Measurements from ENCODE around the gene DCDC1. TPM values are rescaled to one million over a fixed set of nuclear protein-coding genes. Genes with fewer than 3 reads are reported as not detected.

Gene DCDC1
- total RNA-seq, 1 experiment from 2014 or later = 1.5 TPM

- Histone ChIP-seq H3K9me3 (ENCODE audit: control insufficient read depth in 1 of 2, insufficient read depth in 1 of 2, low read depth in 1 of 2, low read length in 2 of 2) (no peaks in the 10 kb centered on the region), H2AFZ (ENCODE audit: low read depth, low read length, poor library complexity, severe bottlenecking) (no peak overlapping the region), H3K79me2 (ENCODE audit: insufficient read depth, low read length) (no peaks in the 10 kb centered on the region), H4K20me1 (ENCODE audit: insufficient read depth) (no peaks in the 10 kb centered on the region), H3K9ac (ENCODE audit: low read length) (no peak overlapping the region), H3K4me3 (replicated peaks in 1 of 2; ENCODE audit: low read depth in 1 of 2, low read length in 2 of 2) (no peak overlapping the region), H3K27me3 (ENCODE audit: insufficient read depth, low read length) (no peaks in the 10 kb centered on the region), H3K36me3 (ENCODE audit: control insufficient read depth in 1 of 2, insufficient read depth in 2 of 2, low read length in 2 of 2) (no peaks in the 10 kb centered on the region), H3K4me2 (ENCODE audit: low read length) (no peak overlapping the region), H3K4me1 (ENCODE audit: control insufficient read depth in 1 of 2, insufficient read depth in 2 of 2, low read length in 2 of 2) (no peaks in the 10 kb centered on the region), H3K27ac (ENCODE audit: low read depth, low read length) (no peak overlapping the region), H3K9me2 (ENCODE audit: insufficient read depth) (no peaks in the 10 kb centered on the region)
- TF ChIP-seq CTCF (IDR thresholded peaks at IDR 0.05 in 2 of 3, conservative IDR thresholded peaks at IDR 0.05 in 1 of 3; ENCODE audit: borderline replicate concordance in 1 of 3, insufficient read depth in 1 of 3, low read depth in 2 of 3, low read length in 2 of 3) (no peak), SP1 (IDR thresholded peaks at IDR 0.05; ENCODE audit: low read depth) (no peak), RAD21 (IDR thresholded peaks at IDR 0.05; ENCODE audit: low read depth) (no peak), ATF3 (IDR thresholded peaks at IDR 0.05) (no peak), POLR2AphosphoS5 (IDR thresholded peaks at IDR 0.05; ENCODE audit: low read depth, low read length) (no peak), EZH2phosphoT487 (IDR thresholded peaks at IDR 0.05; ENCODE audit: borderline replicate concordance) (no peak), SIN3A (IDR thresholded peaks at IDR 0.05; ENCODE audit: low read depth) (no peak), MAX (IDR thresholded peaks at IDR 0.05) (no peak), EGR1 (IDR thresholded peaks at IDR 0.05; ENCODE audit: low read depth) (no peak), POLR2A (IDR thresholded peaks at IDR 0.05; ENCODE audit: borderline replicate concordance, extremely low read depth, insufficient read depth, insufficient read length) (no peak), CEBPB (IDR thresholded peaks at IDR 0.05; ENCODE audit: low read depth) (no peak), REST (IDR thresholded peaks at IDR 0.05; ENCODE audit: low read depth) (no peak), SRF (IDR thresholded peaks at IDR 0.05; ENCODE audit: low read depth) (no peak), ZBTB33 (IDR thresholded peaks at IDR 0.05; ENCODE audit: extremely low read depth, insufficient replicate concordance, low read length) (no peak)
- no TSS peak for BruUV-seq (replicated peaks)
- ATAC-seq (no peak), DNase-seq (ENCODE audit: low read depth, low spot score) (no peak)
- intact Hi-C loops (cut with micrococcal nuclease) = no loop called here
- RAD21 ChIA-PET (ENCODE audit: low non-redundant PET in 1 of 2, low total read pairs in 2 of 2, uncharacterized antibody in 2 of 2, unreplicated experiment in 2 of 2) = no interaction called here
- POLR2A ChIA-PET = no interaction called here
- CTCF ChIA-PET = no interaction called here
These were observed 242.2 kb downstream of the DCDC1 start for GRCh38 chr11:31127290-31127689.

Measured in HCT116 (cell line).